HEK293 (cell line): Measurements from ENCODE around the gene MAD2L2.
A peak's percentile ranks its signal among the peaks of the same experiment; 100 is the strongest.

Source experiments
- CTCF ChIA-PET: fragments of 350-600 bp; formaldehyde crosslinking; extraction: SDS; loops from one replicate; lab custom pipeline; 2021; ENCODE audit warnings: antibody characterized with exemption; lab: Yijun Ruan, JAX
- POLR2A ChIA-PET: fragments of 300-600 bp; formaldehyde crosslinking; extraction: SDS; loops from one replicate; lab custom pipeline; 2020; ENCODE audit warnings: antibody characterized with exemption, inconsistent platforms; lab: Yijun Ruan, JAX
- H3K27ac ChIP-seq: fragments of 200-500 bp; sonication (Bioruptor generic); 2 replicates; pipeline ENCODE4 v1.5.1; 2014; ENCODE audit warnings: low read depth, low read length, control low read depth, inconsistent platforms; ENCODE audit errors: extremely low read depth
- H3K36me3 ChIP-seq, 2 experiments: fragments of 200-500 bp in 1 of 2; sonication (Bioruptor generic) in 1 of 2; 1 replicate in 1 of 2; 2 replicates in 1 of 2; pipeline ENCODE4 v1.5.1; 2014 to 2017; ENCODE audit warnings: inconsistent platforms in 2 of 2, low read length in 2 of 2; ENCODE audit not compliant: control insufficient read depth in 2 of 2, insufficient read depth in 1 of 2
- H3K4me1 ChIP-seq: fragments of 200-500 bp; sonication (Bioruptor generic); 2 replicates; pipeline ENCODE4 v1.5.1; 2014; ENCODE audit warnings: mild to moderate bottlenecking, low read length, inconsistent platforms; ENCODE audit not compliant: control insufficient read depth, insufficient read depth
- H3K4me3 ChIP-seq: 2 replicates; pipeline ENCODE4 v1.5.1; 2011; ENCODE audit warnings: low read depth, mild to moderate bottlenecking, control low read depth, low read length, moderate library complexity
- H3K9me3 ChIP-seq: fragments of 200-500 bp; sonication (Bioruptor generic); 2 replicates; pipeline ENCODE4 v1.5.1; 2014; ENCODE audit warnings: low read depth, low read length, inconsistent platforms; ENCODE audit not compliant: control insufficient read depth, insufficient read depth
- EGR2 ChIP-seq: fragments of 450-650 bp; formaldehyde crosslinking; IDR thresholded peaks from 2 replicates; pipeline ENCODE4 v1.5.1; 2016; ENCODE audit warnings: low read depth, missing biosample characterization, missing genetic modification characterization
- OSR2 ChIP-seq: fragments of 450-650 bp; formaldehyde crosslinking; IDR thresholded peaks from 2 replicates; pipeline ENCODE4 v1.5.1; 2016; ENCODE audit warnings: missing biosample characterization, missing genetic modification characterization
- SP7 ChIP-seq: fragments of 450-650 bp; formaldehyde crosslinking; IDR thresholded peaks from 2 replicates; pipeline ENCODE4 v1.5.1; 2016; ENCODE audit warnings: missing biosample characterization, missing genetic modification characterization
- YY2 ChIP-seq: fragments of 450-650 bp; formaldehyde crosslinking; IDR thresholded peaks from 2 replicates; pipeline ENCODE4 v1.5.1; 2016; ENCODE audit warnings: missing biosample characterization, missing genetic modification characterization
- ZBTB17 ChIP-seq: fragments of 450-650 bp; formaldehyde crosslinking; IDR thresholded peaks from 2 replicates; pipeline ENCODE4 v1.5.1; 2016; ENCODE audit warnings: missing biosample characterization, missing genetic modification characterization
- ZFHX2 ChIP-seq: fragments of 450-650 bp; formaldehyde crosslinking; conservative IDR thresholded peaks from 2 replicates; pipeline ENCODE4 v1.5.1; 2016; ENCODE audit warnings: missing biosample characterization, missing genetic modification characterization
- ZFP3 ChIP-seq: fragments of 450-650 bp; formaldehyde crosslinking; IDR thresholded peaks from 2 replicates; pipeline ENCODE4 v1.5.1; 2016; ENCODE audit warnings: low read depth, missing biosample characterization, missing genetic modification characterization
- ZNF132 ChIP-seq: fragments of 450-650 bp; formaldehyde crosslinking; IDR thresholded peaks from 2 replicates; pipeline ENCODE4 v1.5.1; 2017; ENCODE audit warnings: missing biosample characterization, missing genetic modification characterization, borderline replicate concordance
- ZNF169 ChIP-seq: fragments of 450-650 bp; formaldehyde crosslinking; IDR thresholded peaks from 2 replicates; pipeline ENCODE4 v1.5.1; 2016; ENCODE audit warnings: missing biosample characterization, missing genetic modification characterization
- ZNF354C ChIP-seq: fragments of 450-650 bp; formaldehyde crosslinking; IDR thresholded peaks from 2 replicates; pipeline ENCODE4 v1.5.1; 2016; ENCODE audit warnings: missing biosample characterization, missing genetic modification characterization, low read depth, borderline replicate concordance
- ZNF510 ChIP-seq: fragments of 450-650 bp; formaldehyde crosslinking; IDR thresholded peaks from 2 replicates; pipeline ENCODE4 v1.5.1; 2018; ENCODE audit warnings: mild to moderate bottlenecking, missing genetic modification characterization, missing biosample characterization; ENCODE audit not compliant: insufficient replicate concordance
- ZNF529 ChIP-seq: fragments of 450-650 bp; formaldehyde crosslinking; IDR thresholded peaks from 2 replicates; pipeline ENCODE4 v1.5.1; 2017; ENCODE audit warnings: missing genetic modification characterization, missing biosample characterization; ENCODE audit not compliant: insufficient replicate concordance
- ZNF624 ChIP-seq: fragments of 450-650 bp; formaldehyde crosslinking; IDR thresholded peaks from 2 replicates; pipeline ENCODE4 v1.5.1; 2017; ENCODE audit warnings: missing biosample characterization, missing genetic modification characterization
- TF ChIP-seq, protein P1 (sequence below): fragments of 450-650 bp; formaldehyde crosslinking; IDR thresholded peaks from 2 replicates; pipeline ENCODE4 v1.5.1; 2017; ENCODE audit warnings: missing biosample characterization, missing genetic modification characterization
- TF ChIP-seq, protein P2 (sequence below): fragments of 450-650 bp; formaldehyde crosslinking; IDR thresholded peaks from 2 replicates; pipeline ENCODE4 v1.5.1; 2016; ENCODE audit warnings: missing biosample characterization, missing genetic modification characterization, low read depth
- TF ChIP-seq, protein P3 (sequence below): fragments of 450-650 bp; formaldehyde crosslinking; IDR thresholded peaks from 2 replicates; pipeline ENCODE4 v1.5.1; 2016; ENCODE audit warnings: missing biosample characterization, missing genetic modification characterization
- TF ChIP-seq, protein P4 (sequence below): fragments of 450-650 bp; IDR thresholded peaks from 2 replicates; pipeline ENCODE4 v1.5.1; 2018; ENCODE audit warnings: missing biosample characterization, mild to moderate bottlenecking, missing genetic modification characterization

Gene MAD2L2

DNA sequence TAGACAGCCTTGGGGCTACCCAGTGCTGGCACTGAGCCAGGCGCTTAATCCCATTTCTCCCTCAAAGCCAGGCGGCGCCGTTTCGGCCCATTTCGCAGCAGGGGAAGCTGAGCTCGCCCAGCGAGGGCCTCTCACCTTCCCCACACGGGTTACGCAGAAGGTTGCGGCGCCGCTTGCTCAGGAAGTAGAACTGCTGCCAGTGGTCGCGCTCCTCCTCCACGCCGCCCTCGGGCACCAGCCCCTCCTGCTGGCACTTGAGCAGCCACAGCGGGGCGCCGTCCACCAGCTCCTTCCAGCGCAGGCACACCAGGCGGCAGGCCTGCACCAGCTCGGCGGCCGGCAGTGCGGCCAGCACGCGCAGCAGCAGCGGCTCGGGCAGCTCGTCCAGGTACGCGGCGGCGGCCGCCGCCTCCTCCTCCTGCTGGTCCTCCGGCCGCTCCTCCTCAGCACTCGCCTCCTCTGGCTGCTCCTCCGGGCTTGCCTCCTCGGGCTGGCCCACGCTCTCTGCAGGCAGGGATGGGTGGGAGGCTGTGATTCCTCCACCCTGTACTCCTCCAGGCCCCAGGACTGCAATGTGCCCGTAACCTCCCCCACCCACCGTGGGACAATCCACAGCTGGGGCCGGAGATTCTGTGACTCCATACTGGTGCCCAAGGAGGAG lies 30.5 kb downstream of the MAD2L2 start (continued):
- TF ChIP-seq, protein P1, sequence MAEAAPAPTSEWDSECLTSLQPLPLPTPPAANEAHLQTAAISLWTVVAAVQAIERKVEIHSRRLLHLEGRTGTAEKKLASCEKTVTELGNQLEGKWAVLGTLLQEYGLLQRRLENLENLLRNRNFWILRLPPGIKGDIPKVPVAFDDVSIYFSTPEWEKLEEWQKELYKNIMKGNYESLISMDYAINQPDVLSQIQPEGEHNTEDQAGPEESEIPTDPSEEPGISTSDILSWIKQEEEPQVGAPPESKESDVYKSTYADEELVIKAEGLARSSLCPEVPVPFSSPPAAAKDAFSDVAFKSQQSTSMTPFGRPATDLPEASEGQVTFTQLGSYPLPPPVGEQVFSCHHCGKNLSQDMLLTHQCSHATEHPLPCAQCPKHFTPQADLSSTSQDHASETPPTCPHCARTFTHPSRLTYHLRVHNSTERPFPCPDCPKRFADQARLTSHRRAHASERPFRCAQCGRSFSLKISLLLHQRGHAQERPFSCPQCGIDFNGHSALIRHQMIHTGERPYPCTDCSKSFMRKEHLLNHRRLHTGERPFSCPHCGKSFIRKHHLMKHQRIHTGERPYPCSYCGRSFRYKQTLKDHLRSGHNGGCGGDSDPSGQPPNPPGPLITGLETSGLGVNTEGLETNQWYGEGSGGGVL (tag by site-specific recombination) = 0 out of 2 replicates have a peak, but pooled peaks have one; percentile 9
- TF ChIP-seq ZNF132 (no peak), ZNF510 (no peak), OSR2 (tag by site-specific recombination) (peak; percentile 61), YY2 (tag by site-specific recombination) (no peak), ZBTB17 (tag by site-specific recombination) (peak; percentile 49; the same call in 1 of the 2 replicates), ZFP3 (peak; percentile 26; the same call in 1 of the 2 replicates), ZNF169 (no peak)
- TF ChIP-seq, protein P2, sequence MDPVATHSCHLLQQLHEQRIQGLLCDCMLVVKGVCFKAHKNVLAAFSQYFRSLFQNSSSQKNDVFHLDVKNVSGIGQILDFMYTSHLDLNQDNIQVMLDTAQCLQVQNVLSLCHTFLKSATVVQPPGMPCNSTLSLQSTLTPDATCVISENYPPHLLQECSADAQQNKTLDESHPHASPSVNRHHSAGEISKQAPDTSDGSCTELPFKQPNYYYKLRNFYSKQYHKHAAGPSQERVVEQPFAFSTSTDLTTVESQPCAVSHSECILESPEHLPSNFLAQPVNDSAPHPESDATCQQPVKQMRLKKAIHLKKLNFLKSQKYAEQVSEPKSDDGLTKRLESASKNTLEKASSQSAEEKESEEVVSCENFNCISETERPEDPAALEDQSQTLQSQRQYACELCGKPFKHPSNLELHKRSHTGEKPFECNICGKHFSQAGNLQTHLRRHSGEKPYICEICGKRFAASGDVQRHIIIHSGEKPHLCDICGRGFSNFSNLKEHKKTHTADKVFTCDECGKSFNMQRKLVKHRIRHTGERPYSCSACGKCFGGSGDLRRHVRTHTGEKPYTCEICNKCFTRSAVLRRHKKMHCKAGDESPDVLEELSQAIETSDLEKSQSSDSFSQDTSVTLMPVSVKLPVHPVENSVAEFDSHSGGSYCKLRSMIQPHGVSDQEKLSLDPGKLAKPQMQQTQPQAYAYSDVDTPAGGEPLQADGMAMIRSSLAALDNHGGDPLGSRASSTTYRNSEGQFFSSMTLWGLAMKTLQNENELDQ = no peak
- TF ChIP-seq, protein P3, sequence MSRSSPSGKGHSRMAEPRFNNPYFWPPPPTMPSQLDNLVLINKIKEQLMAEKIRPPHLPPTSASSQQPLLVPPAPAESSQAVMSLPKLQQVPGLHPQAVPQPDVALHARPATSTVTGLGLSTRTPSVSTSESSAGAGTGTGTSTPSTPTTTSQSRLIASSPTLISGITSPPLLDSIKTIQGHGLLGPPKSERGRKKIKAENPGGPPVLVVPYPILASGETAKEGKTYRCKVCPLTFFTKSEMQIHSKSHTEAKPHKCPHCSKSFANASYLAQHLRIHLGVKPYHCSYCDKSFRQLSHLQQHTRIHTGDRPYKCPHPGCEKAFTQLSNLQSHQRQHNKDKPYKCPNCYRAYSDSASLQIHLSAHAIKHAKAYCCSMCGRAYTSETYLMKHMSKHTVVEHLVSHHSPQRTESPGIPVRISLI (tag by site-specific recombination) = no peak
- TF ChIP-seq, protein P4, sequence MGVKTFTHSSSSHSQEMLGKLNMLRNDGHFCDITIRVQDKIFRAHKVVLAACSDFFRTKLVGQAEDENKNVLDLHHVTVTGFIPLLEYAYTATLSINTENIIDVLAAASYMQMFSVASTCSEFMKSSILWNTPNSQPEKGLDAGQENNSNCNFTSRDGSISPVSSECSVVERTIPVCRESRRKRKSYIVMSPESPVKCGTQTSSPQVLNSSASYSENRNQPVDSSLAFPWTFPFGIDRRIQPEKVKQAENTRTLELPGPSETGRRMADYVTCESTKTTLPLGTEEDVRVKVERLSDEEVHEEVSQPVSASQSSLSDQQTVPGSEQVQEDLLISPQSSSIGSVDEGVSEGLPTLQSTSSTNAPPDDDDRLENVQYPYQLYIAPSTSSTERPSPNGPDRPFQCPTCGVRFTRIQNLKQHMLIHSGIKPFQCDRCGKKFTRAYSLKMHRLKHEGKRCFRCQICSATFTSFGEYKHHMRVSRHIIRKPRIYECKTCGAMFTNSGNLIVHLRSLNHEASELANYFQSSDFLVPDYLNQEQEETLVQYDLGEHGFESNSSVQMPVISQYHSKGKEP (tag by site-specific recombination) = peak; percentile 67

DNA sequence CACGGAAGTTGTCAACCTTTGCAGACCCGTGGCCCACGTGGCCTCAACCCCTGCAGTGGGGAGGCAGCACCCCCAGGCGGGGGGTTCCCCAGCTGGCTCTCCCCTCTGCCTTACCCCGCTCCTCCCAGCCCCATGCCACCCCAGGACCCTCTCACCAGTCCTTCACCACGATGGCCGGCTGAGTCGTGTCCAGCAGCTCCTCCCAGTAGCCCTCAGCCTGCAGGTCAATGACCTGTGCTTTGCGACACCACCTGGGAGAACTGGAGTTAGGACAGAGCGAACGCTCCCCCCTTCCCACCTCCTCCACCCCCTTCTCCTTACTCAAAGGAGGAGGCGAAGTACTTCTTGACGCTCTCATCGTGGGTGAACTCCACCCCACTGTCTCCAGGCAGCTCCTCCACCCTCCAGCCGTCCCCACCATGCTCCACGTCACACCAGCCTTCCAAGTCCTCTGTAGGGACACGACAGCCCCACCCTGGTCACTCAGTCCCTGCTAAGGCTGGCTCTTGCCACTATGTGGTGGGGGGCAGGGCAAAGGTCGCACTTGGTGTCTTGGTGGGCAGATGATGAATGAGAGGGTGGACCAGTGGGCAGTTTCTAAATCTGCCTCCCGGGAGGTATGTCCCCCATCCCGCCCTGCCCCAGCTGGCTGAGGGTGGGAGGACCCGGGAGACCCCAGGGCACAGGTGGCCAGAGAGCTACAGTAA lies 31.2 kb downstream of the MAD2L2 start:
- H3K9me3 ChIP-seq = no peaks in the 10 kb centered on the region
- TF ChIP-seq ZNF354C (tag by site-specific recombination) = no peak
- TF ChIP-seq, protein P2 = no peak
- no peak for TF ChIP-seq ZNF529 (tag by site-specific recombination)
- TF ChIP-seq ZFHX2 (tag by site-specific recombination) = peak; percentile 29; the same call in 1 of the 2 replicates
- peak; percentile 70 for TF ChIP-seq EGR2 (tag by site-specific recombination)
- TF ChIP-seq SP7 = no peak
- TF ChIP-seq ZNF624 (tag by site-specific recombination) = 0 out of 2 replicates have a peak, but pooled peaks have one; percentile 6
- TF ChIP-seq, all 188 proteins: peak for 3
- Histone ChIP-seq H3K36me3 (no peaks in the 10 kb centered on the region), H3K4me1 (no peaks in the 10 kb centered on the region), H3K27ac (no peak overlapping the region), H3K4me3 (no peak overlapping the region)
- ChIA-PET POLR2A (interaction anchor here (0.5 to 1.9 kb wide), 5 partner anchors 15 to 1197 kb away, joined by 4 to 11 read pairs (median 4); partner anchors contain the start of gene FBXO6), CTCF (interaction anchor here (0.5 to 3.0 kb wide), 17 partner anchors 9 to 613 kb away, joined by 3 to 29 read pairs (median 4); partner anchors contain the start of gene FBXO6)
